Fibroblast of skin of left quadriceps (primary cell): Measurements from ENCODE around the gene OMG.
"Not testable (repeated sequence)": the region's sequence is repeated elsewhere in the genome, so short reads cannot be mapped to it uniquely, and the experiment has no call there.

Experiments used
- DNase-seq, 2 experiments: peaks; one replicate each; pipeline ENCODE4 v3.0.0-alpha.2; 2013; ENCODE audit warnings: low read depth in 2 of 2

The OMG gene

DNA sequence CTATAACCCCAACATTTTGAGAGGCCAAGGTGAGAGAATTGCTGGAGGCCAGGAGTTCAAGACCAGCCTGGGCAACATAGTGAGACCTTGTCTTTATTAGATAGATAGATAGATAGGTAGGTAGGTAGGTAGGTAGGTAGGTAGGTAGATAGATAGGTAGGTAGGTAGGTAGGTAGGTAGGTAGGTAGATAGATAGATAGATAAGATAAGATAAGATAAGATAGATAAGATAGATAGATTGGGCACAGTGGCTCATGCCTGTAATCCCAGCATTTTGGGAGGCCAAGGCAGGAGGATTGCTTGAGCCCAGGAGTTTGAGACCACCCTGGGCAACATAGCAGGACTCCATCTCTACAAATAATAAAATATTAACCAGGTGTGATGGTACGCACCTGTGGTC lies 34.1 kb downstream of the OMG start:
- not testable (repeated sequence) for DNase-seq

DNA sequence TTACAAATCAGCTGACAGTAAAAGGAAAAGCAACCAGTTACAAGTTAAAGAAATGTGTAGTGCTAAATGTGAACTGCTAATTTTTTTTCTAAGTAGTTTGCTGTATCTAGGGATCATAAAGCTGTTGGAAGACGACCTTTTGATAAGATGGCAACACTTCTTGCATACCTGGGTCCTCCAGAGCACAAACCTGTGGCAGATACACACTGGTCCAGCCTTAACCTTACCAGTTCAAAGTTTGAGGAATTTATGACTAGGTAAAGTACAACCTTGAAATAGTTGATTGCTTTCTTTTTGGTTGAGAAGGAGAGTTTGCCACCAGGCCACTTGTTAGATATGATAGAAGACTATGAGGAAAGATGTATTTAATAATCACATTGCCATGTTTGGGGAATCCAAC lies 35.4 kb downstream of the OMG start:
- DNase-seq = no peak

DNA sequence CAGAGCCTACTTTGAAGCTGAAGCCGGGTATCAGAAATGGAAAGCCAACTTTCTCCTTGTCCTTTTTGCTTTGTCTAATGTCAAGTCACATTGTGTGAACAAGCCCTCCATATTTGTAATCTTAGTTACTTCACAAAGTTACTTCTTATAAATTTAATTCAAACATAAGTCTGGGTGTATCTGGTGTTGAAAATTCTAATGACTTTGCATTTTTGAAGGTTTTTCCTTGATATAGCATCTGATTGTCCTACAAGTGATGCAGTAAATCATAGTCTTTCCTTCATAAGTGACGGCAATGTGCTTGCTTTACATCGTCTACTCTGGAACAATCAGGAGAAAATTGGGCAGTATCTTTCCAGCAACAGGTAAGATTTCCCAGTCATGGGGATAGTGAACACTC lies 36.9 kb downstream of the OMG start:
- DNase-seq = no peak

DNA sequence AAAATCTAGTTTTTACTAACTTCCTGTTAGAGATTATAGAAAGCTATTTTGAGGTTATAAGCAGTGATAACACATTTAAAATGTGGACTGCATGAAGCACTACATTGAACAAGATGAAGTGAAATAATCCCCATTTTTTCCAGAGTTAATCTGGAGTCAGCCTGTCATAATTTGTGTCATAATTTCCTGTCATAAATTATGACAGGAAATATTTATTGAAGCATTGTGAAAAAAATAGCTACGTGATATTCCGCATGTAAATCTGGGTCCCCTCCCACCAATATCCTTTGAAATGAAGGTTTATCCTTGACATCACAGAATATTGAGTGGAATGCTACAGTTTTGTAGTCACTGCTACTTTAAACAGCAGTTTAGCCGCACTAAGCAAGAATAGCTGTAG lies 40.1 kb downstream of the OMG start:
- no peak for DNase-seq

DNA sequence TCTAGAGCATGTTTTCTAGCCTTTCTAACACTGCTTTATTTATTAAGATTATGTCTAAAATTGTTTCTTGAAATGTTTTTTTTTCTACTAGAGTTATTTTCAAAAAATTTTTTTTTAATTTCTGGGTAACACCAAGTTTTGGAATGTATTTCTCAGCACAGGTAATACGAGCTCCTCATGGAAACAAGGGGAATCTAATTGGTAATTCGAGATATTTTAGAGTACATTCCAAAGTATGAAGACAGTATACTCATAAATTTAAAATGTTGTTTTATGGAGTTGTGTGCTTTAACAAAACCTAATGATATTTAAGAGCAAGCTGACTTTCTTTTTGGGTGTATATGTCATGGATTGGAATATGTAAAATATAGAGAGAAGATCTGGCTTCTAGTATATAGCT lies 42.4 kb downstream of the OMG start:
- no peak for DNase-seq

DNA sequence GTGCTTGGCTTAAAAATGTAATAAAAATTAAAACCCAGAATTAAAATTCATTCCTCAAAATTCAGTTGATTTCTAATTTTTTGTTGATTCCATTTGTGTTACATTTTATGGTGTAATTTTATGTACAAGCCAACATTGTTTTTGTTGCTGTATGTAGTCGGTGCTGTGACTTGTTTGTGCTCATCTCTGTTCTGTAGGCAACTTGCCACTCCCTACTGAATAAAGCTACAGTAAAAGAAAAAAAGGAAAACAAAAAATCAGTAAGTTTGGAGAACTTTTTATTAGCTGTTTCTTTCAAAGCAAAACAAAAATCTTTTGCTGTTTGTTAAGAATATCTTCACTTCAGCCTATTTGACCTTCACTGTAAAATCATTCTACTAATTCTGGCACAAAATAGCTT lies 44.3 kb downstream of the OMG start:
- DNase-seq = no peak

DNA sequence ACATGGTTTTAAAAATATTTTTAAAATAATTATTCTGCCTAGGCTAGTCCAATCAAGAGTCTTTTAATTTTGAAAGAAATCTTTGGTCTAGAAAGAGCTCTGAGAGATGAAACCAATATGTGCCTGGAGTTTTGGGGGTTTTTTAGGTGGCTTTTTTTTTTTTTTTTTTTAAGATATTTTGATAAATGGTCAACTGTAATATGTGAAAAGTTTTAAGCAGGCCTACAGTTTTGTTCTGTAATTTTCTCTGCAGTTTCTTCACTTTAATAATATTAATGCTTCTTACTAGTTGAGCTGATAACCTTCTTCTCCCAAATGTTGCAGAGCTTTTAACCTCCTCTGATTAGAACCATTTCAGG lies 45.1 kb downstream of the OMG start:
- DNase-seq = no peak

DNA sequence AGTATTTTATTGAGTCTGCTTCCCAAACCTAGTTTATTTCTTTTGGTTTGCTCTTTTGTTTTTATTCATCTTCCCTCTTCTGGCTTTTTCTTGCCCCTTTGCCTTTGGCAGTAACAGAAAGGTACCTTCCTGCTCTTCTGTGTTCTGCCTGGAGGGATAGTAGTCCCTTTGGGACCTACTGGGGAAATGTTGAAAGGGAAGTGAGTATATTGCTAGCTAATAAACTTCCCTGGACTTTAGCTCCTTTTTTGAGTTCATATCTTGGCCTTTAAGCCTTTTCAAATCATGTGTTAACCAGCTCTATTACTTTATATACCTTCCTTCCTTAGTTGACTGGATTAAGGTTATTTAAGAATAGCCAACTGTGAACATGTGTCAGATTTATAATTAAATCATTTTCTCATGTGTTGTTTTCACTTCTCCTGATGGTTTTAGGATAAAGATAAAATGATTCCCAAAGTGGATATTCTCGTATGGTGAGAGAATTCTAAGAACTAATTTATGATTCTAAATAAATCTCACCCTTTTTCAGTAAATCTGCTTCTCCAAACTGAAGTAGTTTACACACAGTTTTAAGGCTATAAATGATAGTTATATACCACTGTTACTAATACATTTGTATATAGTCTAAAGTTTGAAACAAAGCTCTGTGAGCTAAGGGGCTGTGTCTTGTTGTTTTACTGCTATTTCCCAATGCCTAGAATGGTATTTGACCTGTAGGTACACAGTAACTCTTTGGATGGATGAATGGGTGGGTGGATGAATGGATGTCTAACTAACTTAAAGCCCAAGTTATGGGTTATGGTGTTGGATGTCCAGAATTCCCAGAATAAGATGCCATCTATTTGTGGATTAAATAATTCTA lies 45.7 kb downstream of the OMG start:
- no peak for DNase-seq

DNA sequence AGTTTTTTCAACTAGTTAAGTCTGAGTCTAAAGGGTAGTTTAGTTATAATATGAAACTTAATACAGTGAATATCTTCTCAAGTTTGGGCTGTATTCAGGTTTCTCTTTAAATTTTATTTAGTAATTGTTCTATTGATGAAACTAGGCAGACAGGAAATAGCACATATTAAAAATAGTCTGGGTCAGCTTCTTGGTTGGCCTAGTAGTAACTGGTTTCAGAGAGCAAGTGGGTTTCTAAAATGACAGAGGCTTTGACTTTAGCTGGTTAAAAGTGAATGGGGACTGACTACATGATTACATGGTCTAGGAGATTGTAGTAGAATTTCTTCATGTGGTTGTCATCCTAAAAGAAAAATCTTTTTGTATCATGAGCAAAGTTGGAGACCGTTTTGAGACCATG lies 46.8 kb downstream of the OMG start:
- no peak for DNase-seq

DNA sequence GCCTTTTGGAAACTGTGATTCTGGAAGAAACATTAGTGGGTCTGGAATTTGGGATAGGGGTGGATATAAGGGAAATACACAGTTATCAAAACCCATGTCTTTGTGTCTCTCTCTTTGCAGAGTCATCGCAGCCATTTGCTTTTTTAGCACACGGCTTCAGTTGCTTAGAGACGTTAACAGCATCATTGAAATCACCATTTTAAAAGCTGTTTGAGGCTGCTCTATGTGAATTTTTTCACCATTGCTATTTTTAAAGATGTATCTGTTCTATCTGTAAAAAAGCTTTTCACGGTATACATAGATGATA lies 47.3 kb downstream of the OMG start:
- DNase-seq = no peak

DNA sequence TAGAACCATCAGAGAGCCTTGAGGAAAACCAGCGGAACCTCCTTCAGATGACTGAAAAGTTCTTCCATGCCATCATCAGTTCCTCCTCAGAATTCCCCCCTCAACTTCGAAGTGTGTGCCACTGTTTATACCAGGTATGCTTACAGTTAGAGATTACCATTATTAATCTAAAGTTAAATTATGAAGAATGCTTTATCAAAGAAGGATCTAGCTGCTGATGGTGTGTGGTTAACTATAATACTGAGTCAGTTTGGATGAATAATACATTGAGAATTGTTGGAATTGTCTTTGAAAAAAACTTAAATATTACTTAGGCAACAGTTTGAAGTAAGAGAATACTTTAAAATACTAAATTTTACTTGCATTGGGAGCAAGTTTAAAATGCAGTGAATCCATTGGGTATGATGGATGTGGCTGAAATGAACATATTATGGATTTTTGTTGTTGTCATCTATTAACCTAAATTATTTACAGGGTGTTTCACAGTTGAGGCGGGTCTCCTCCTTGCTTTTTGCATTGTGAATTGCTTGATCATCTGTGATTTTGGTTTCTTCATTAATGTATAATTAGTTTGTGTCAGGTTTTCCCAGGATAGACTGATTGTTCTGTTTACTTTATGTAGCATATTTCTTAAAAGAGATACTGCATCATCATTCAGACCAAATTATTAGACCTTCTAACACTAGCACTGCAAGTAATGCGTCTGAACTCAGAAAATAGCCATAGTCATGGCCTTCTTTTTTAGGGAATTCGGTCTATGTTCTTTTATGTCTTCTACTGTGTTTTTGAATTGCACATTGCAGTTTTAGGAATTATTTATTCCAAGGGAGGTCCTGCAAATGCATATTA lies 47.8 kb downstream of the OMG start:
- peak; percentile 58 to 64 for DNase-seq
